Measurements from ENCODE around the gene ROR1.

The ROR1 gene

GRCh38 chr1:63738772-63739171 lies 35.0 kb upstream of the ROR1 start:
- no peak for TF ChIP-seq CTCF (IDR thresholded peaks at IDR 0.05)

- no peak for TF ChIP-seq CTCF (IDR thresholded peaks at IDR 0.05)
Measured at GRCh38 chr1:63739452-63739851, 34.4 kb upstream of the ROR1 start.

GRCh38 chr1:63740432-63740831 lies 33.4 kb upstream of the ROR1 start:
- no peak for TF ChIP-seq CTCF (IDR thresholded peaks at IDR 0.05)

DNA sequence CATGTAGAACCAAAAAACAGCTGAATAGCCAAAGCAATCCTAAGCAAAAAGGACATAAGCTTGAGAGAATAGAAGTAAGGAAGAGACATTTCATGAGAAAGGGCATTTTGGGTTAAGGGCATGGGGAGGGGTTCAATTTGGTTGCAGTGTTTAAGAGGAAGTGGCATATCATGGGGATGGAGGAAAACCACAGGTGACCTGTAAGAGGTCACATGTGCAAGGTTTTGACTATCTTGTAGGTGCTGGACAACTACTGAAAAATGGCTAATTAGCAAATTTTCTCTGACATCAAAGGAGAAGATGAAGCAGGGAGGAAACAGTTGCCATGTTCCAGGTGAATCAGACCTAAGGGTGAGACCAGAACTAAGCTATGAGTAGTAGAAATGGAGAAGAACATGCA lies 31.3 kb upstream of the ROR1 start:
- TF ChIP-seq CTCF (IDR thresholded peaks at IDR 0.05) = no peak

DNA sequence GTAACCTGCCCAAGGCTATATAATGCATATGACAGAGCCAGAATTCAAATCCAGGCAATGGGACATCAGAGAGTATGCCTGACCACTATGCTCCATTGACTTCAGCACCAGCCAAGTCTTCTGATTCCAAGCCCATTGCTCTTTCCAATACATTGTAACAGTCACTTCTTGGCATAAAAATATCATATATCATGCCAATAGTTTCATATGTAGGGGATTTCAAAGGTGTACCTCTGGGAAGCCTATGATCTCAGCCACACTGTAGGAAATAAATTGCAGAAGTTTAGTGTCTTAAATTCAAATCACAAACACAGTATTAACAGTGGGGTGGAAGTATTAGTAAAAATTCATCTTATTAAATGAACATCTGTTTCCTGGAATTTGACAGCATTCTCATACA lies 30.0 kb upstream of the ROR1 start:
- TF ChIP-seq CTCF (IDR thresholded peaks at IDR 0.05) = no peak

DNA sequence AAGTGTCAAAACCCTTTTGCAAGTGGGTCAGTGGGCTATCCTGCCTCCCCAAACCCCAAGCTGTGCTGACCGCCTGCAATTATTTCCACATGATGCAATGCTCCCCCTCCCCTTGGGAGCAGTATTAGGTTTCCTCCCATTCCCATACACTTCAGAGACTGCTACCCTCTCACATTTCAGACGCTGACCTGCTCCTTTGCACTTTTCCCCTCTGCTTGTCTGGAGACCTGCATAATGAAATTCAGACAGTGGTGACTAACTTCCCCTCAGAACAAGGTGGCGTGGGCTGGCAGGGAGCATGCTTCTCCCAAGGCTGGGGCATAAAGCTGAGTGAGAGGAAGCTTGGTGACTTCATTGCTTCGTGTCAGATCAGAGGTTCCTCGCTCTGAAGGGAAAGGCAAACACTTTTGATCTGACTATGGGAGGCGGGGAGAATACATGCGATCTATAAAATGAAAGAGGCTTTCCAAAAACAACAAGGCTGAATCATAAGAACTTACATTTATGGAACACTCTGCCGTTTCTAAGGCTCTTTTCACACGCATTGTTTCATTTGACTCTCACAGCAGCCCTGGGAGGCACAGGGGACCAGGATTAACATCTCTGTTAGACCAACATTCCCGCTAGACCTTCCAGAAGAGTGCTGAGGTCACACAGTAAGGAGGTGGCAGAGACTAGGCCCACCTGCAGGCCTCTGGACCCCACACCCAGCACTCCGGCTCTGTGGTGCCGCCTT lies 27.5 kb upstream of the ROR1 start:
- TF ChIP-seq CTCF (IDR thresholded peaks at IDR 0.05) = no peak

GRCh38 chr1:63747445-63747844 lies 26.4 kb upstream of the ROR1 start:
- no peak for TF ChIP-seq CTCF (IDR thresholded peaks at IDR 0.05)

All from LNCAP (cell line).